GM12878 (cell line): Measurements from ENCODE around the gene MNAT1. TPM values are rescaled to one million over a fixed set of nuclear protein-coding genes. Genes with fewer than 3 reads are reported as not detected.

Experiments
- ATAC-seq: fragments of 200-7000 bp; cut with Tn5 transposase; 3 replicates; pipeline ENCODE4 v1.9.1; 2020; ENCODE audit warnings: mild to moderate bottlenecking, moderate library complexity
- BruUV-seq: library from RNA; stranded (reverse); fragments of 400-500 nt; replicated peaks from 2 replicates; lab custom pipeline; 2021; lab: Mats Ljungman, UMichigan
- CTCF ChIA-PET: fragments of 300-600 bp; sonication (Branson Sonifier 250); formaldehyde crosslinking; extraction: SDS; loops from one replicate; lab custom pipeline; 2021; ENCODE audit warnings: inconsistent platforms; lab: Yijun Ruan, JAX
- POLR2A ChIA-PET: fragments of 350-600 bp; formaldehyde crosslinking; extraction: SDS; loops from one replicate; lab custom pipeline; 2021; ENCODE audit warnings: inconsistent platforms; lab: Charles Lee
- RAD21 ChIA-PET: fragments of 300-600 bp; sonication (Branson Sonifier 250); formaldehyde crosslinking; loops from one replicate; lab custom pipeline; 2023; ENCODE audit warnings: antibody characterized with exemption; ENCODE audit not compliant: unreplicated experiment; lab: Charles Lee
- SMC1A ChIA-PET: fragments of 300-600 bp; sonication (Branson Sonifier 250); formaldehyde crosslinking; loops from one replicate; lab custom pipeline; 2023; ENCODE audit not compliant: unreplicated experiment, uncharacterized antibody; lab: Charles Lee
- DNase-seq: peaks from one replicate; pipeline ENCODE4 v3.0.0-alpha.2; 2011; ENCODE audit warnings: low read depth, low spot score
- FAIRE-seq: peaks from 3 replicates; lab custom pipeline; 2011; peaks lifted over from hg19 to GRCh38; lab: Jason Lieb, UNC
- H2AFZ ChIP-seq: 2 replicates; pipeline ENCODE4 v1.6.0; 2011; ENCODE audit warnings: low read depth, low read length, control low read depth; ENCODE audit not compliant: control insufficient read depth
- H3K27ac ChIP-seq: 2 replicates; pipeline ENCODE4 v1.5.1; 2011; ENCODE audit warnings: control low read depth; ENCODE audit not compliant: control insufficient read depth, insufficient read depth
- H3K27me3 ChIP-seq, 2 experiments: replicated peaks in 1 of 2; 2 replicates each; pipeline versions ENCODE4 v1.6.0 to v1.6.1; 2011; ENCODE audit warnings: low read length in 1 of 2; ENCODE audit not compliant: control insufficient read depth in 2 of 2, insufficient read depth in 2 of 2
- H3K36me3 ChIP-seq, 2 experiments: 2 replicates each; pipeline ENCODE4 v1.5.1; 2011; ENCODE audit warnings: low read length in 1 of 2; ENCODE audit not compliant: control insufficient read depth in 2 of 2, insufficient read depth in 2 of 2
- H3K4me1 ChIP-seq: 2 replicates; pipeline ENCODE4 v1.6.1; 2011; ENCODE audit warnings: mild to moderate bottlenecking, low read length, moderate library complexity, mixed read lengths; ENCODE audit not compliant: control insufficient read depth, insufficient read depth
- H3K4me2 ChIP-seq: 2 replicates; pipeline ENCODE4 v1.6.0; 2011; ENCODE audit warnings: control low read depth; ENCODE audit not compliant: control insufficient read depth, insufficient read depth
- H3K4me3 ChIP-seq: fragments of 200-600 bp; sonication (generic); 2 replicates; pipeline ENCODE4 v1.5.1; 2016
- H3K79me2 ChIP-seq: 2 replicates; pipeline ENCODE4 v1.6.0; 2011; ENCODE audit warnings: low read length; ENCODE audit not compliant: control insufficient read depth, insufficient read depth
- H3K9ac ChIP-seq: 2 replicates; pipeline ENCODE4 v1.8.0; 2011; ENCODE audit warnings: low read length, control low read depth, mixed read lengths; ENCODE audit not compliant: control insufficient read depth, insufficient read depth
- H3K9me3 ChIP-seq: replicated peaks from 3 replicates; pipeline ENCODE4 v1.5.1; 2011; ENCODE audit warnings: mild to moderate bottlenecking, low read length; ENCODE audit not compliant: control insufficient read depth, insufficient read depth
- H4K20me1 ChIP-seq: 2 replicates; pipeline ENCODE4 v1.6.0; 2011; ENCODE audit not compliant: control insufficient read depth, insufficient read depth
- JUNB ChIP-seq: IDR thresholded peaks from 2 replicates; pipeline ENCODE4 v1.6.1; 2016; ENCODE audit warnings: antibody characterized with exemption, mild to moderate bottlenecking
- NR2C2 ChIP-seq: IDR thresholded peaks from 2 replicates; pipeline ENCODE4 v1.6.1; 2011; ENCODE audit warnings: borderline replicate concordance, low read depth; ENCODE audit not compliant: control insufficient read depth, insufficient read length
- NRF1 ChIP-seq: conservative IDR thresholded peaks from 2 replicates; pipeline ENCODE4 v1.6.1; 2011; ENCODE audit warnings: mild to moderate bottlenecking, low read depth, low read length, improper control_type of control experiment
- RELA ChIP-seq: fragments of 450-650 bp; IDR thresholded peaks from 2 replicates; pipeline ENCODE4 v1.8.0; 2014; ENCODE audit warnings: borderline replicate concordance; ENCODE audit not compliant: partially characterized antibody
- SREBF1 ChIP-seq: IDR thresholded peaks from 2 replicates; pipeline ENCODE4 v1.6.1; 2012; ENCODE audit warnings: mild to moderate bottlenecking, low read length
- SUPT20H ChIP-seq: IDR thresholded peaks from 2 replicates; pipeline ENCODE4 v1.6.1; 2011; ENCODE audit warnings: low read depth, mild to moderate bottlenecking, low read length, moderate library complexity, borderline replicate concordance; ENCODE audit not compliant: control insufficient read depth
- ZNF274 ChIP-seq: IDR thresholded peaks from one replicate; pipeline ENCODE4 v1.8.0; 2011; ENCODE audit not compliant: insufficient read length, insufficient read depth
- WGBS: methylation state at CpG from one replicate; pipeline ENCODE4 v1.1.6; 2016; ENCODE audit warnings: low lambda C conversion rate; ENCODE audit not compliant: insufficient replicate concordance, insufficient coverage; ENCODE audit errors: missing lambda C conversion rate; 5-methylcytosine and 5-hydroxymethylcytosine counted together
- in situ Hi-C: fragments of 300-500 bp; cut with MboI; formaldehyde crosslinking; loops from 9 replicates; pipeline ENCODE4 v1.14.3; 2018; ENCODE audit warnings: mixed read lengths
- intact Hi-C: fragments of 100-400 bp; cut with micrococcal nuclease; formaldehyde crosslinking; loops from one replicate; pipeline ENCODE4 v1.14.2; 2022; ENCODE audit not compliant: unreplicated experiment
- polyA plus RNA-seq, 11 experiments: library from polyadenylated mRNA; depleted of rRNA in 4 of 11; unstranded in 6 of 11; stranded (reverse) in 5 of 11; fragments of >200 nt; fragmentation: Nextera tagmentation in 4 of 11; fragmentation: Illumina TruSeq in 1 of 11; extraction: Ambion mirVana in 4 of 11; extraction: Trizol in 1 of 11; gene quantifications; 1 replicate in 1 of 11; 2 replicates in 10 of 11; pipeline versions ENCODE4 v1.2.1 to v1.2.3, GENCODE V29; 2011 to 2016; ENCODE audit warnings: inconsistent platforms in 2 of 11, missing spikeins in 2 of 11, low read depth in 1 of 11
- total RNA-seq, 4 experiments: library from RNA; depleted of rRNA in 3 of 4; stranded (reverse); fragments of >200 nt in 3 of 4; fragmentation: Illumina TruSeq in 1 of 4; extraction: Trizol in 1 of 4; gene quantifications; 2 replicates each; pipeline versions ENCODE4 v1.2.1 to v1.2.3, GENCODE V29; 2013 to 2021
- TF ChIP-seq, protein P1 (sequence below): fragments of 450-650 bp; IDR thresholded peaks from 2 replicates; pipeline ENCODE4 v1.6.1; 2017; ENCODE audit warnings: antibody characterized with exemption, mild to moderate bottlenecking, moderate library complexity
- TF ChIP-seq, protein P2 (sequence below): IDR thresholded peaks from 2 replicates; pipeline ENCODE4 v1.6.1; 2011; ENCODE audit warnings: low read depth, low read length, improper control_type of control experiment, borderline replicate concordance

The MNAT1 gene
- total and polyA plus RNA-seq, 10 of the 15 experiments (the other 5 are each of a cell fraction or from before 2014, with no cell fraction given): 26.5 to 67.4 (median 40.8) TPM

DNA sequence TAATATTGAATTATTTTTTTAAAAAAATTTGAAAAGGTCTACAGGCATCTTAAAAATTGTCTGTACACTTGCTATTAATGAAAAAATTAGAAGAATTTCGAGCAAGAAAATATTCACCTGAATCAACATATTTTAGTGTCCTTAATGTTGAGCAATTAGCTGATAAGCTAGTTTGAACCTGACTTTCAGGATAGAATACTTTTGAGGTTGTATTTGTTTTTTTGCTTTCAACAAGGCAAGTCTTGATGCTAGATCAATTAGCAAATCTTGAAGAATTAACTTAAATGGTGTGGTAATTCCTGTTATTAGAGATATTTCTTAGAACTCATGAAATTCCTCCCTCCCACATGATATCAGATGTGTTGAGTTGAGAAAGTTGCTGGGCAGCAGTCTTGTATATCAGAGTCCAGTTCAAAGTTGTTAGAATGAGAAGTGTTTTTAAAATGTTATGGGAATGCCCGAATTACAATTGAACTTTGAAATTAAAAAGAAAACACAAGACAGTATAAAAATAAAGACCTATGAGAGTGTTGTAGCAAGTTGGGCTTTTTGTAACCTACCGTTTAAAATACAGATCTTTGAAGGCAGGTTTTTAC lies 127.1 kb downstream of the MNAT1 start:
- 72% methylated on average over 3 of the region's 3 CpGs for WGBS
- POLR2A ChIA-PET: no interaction called here
- no peaks in the 10 kb centered on the region for H3K36me3 ChIP-seq
- H3K27ac ChIP-seq: no peak overlapping the region
- no peak for ATAC-seq
- H4K20me1 ChIP-seq: no peaks in the 10 kb centered on the region
- H3K4me3 ChIP-seq: no peak overlapping the region
- no peaks in the 10 kb centered on the region; the same call in 2 of the 3 replicates for H3K9me3 ChIP-seq
- no peaks in the 10 kb centered on the region for H3K27me3 ChIP-seq
- H3K4me1 ChIP-seq: no peaks in the 10 kb centered on the region
- BruUV-seq: no TSS peak
- CTCF ChIA-PET: no interaction called here
- RAD21 ChIA-PET: no interaction called here
- no peaks in the 10 kb centered on the region for H3K79me2 ChIP-seq
- H2AFZ ChIP-seq: no peak overlapping the region
- DNase-seq: no peak
- TF ChIP-seq SREBF1 (no peak), NRF1 (no peak), NR2C2 (no peak), JUNB (no peak), RELA (no peak), SUPT20H (no peak), ZNF274 (no peak)
- TF ChIP-seq, protein P1, sequence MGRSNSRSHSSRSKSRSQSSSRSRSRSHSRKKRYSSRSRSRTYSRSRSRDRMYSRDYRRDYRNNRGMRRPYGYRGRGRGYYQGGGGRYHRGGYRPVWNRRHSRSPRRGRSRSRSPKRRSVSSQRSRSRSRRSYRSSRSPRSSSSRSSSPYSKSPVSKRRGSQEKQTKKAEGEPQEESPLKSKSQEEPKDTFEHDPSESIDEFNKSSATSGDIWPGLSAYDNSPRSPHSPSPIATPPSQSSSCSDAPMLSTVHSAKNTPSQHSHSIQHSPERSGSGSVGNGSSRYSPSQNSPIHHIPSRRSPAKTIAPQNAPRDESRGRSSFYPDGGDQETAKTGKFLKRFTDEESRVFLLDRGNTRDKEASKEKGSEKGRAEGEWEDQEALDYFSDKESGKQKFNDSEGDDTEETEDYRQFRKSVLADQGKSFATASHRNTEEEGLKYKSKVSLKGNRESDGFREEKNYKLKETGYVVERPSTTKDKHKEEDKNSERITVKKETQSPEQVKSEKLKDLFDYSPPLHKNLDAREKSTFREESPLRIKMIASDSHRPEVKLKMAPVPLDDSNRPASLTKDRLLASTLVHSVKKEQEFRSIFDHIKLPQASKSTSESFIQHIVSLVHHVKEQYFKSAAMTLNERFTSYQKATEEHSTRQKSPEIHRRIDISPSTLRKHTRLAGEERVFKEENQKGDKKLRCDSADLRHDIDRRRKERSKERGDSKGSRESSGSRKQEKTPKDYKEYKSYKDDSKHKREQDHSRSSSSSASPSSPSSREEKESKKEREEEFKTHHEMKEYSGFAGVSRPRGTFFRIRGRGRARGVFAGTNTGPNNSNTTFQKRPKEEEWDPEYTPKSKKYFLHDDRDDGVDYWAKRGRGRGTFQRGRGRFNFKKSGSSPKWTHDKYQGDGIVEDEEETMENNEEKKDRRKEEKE: no peak
- TF ChIP-seq, protein P2, sequence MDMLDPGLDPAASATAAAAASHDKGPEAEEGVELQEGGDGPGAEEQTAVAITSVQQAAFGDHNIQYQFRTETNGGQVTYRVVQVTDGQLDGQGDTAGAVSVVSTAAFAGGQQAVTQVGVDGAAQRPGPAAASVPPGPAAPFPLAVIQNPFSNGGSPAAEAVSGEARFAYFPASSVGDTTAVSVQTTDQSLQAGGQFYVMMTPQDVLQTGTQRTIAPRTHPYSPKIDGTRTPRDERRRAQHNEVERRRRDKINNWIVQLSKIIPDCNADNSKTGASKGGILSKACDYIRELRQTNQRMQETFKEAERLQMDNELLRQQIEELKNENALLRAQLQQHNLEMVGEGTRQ: no peak
- SMC1A ChIA-PET: no interaction called here
- H3K9ac ChIP-seq: no peak overlapping the region
- in situ Hi-C loops (no loop called here), intact Hi-C loops (no loop called here)
- FAIRE-seq: no peak
- no peak overlapping the region for H3K4me2 ChIP-seq
